Gastrocnemius medialis (tissue), 4 donors: ENCODE measurements around the gene PRPF40B.

ENCODE experiments used
- POLR2A ChIP-seq, 2 donors: fragments of 450-650 bp; IDR thresholded peaks; one replicate each; pipeline ENCODE4 v1.6.1; 2017; ENCODE audit warnings: antibody characterized with exemption in 2 of 2, mild to moderate bottlenecking in 2 of 2, moderate library complexity in 2 of 2
- TF ChIP-seq, protein P1 (sequence below), 5 experiments: fragments of 450-650 bp in 3 of 5; fragments of 200-600 bp in 2 of 5; sonication (generic) in 2 of 5; IDR thresholded peaks in 4 of 5; conservative IDR thresholded peaks in 1 of 5; 1 replicate in 4 of 5; 2 replicates in 1 of 5; pipeline ENCODE4 v1.5.1; 2016 to 2019; ENCODE audit warnings: antibody characterized with exemption in 5 of 5, mild to moderate bottlenecking in 3 of 5, moderate library complexity in 3 of 5

DNA sequence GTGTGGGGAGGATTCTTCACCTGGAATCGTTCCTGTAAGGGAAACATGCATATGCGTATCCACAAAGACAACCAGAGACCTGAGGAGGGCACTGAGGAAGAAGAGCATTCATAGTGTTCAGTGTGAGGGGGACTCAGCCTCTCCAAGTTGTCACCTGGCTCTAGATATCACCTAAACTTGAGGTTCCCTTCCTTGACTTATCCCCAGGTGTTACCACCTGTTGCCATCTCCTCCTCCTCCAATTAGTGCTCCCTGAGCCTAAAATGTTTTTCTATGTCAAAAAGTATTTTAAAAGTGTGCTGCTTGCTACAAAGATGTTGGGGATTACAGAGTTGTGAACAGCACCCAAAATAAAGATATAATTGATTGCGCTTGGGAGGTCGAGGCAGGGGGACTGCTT, 42.8 kb downstream of the PRPF40B start:
- TF ChIP-seq, protein P1, sequence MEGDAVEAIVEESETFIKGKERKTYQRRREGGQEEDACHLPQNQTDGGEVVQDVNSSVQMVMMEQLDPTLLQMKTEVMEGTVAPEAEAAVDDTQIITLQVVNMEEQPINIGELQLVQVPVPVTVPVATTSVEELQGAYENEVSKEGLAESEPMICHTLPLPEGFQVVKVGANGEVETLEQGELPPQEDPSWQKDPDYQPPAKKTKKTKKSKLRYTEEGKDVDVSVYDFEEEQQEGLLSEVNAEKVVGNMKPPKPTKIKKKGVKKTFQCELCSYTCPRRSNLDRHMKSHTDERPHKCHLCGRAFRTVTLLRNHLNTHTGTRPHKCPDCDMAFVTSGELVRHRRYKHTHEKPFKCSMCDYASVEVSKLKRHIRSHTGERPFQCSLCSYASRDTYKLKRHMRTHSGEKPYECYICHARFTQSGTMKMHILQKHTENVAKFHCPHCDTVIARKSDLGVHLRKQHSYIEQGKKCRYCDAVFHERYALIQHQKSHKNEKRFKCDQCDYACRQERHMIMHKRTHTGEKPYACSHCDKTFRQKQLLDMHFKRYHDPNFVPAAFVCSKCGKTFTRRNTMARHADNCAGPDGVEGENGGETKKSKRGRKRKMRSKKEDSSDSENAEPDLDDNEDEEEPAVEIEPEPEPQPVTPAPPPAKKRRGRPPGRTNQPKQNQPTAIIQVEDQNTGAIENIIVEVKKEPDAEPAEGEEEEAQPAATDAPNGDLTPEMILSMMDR (IDR thresholded peaks at IDR 0.05 in 4 of 5, conservative IDR thresholded peaks at IDR 0.05 in 1 of 5) = no peak
- no peak for TF ChIP-seq POLR2A (IDR thresholded peaks at IDR 0.05)
